Measurements from ENCODE around the gene EYA4.

EYA4 gene

GRCh38 chr6:133468591-133468990, 227.4 kb downstream of the EYA4 start:
- no peak overlapping the region for H3K4me3 ChIP-seq (ENCODE audit: low read length)
- TF ChIP-seq ZNF274 (IDR thresholded peaks at IDR 0.05; ENCODE audit: low read depth, low read length) = no peak

- no peak overlapping the region for H3K4me3 ChIP-seq (ENCODE audit: low read length)
- TF ChIP-seq ZNF274 (IDR thresholded peaks at IDR 0.05; ENCODE audit: low read depth, low read length) = no peak
These were observed 233.4 kb downstream of the EYA4 start for GRCh38 chr6:133474516-133474915.

- TF ChIP-seq ZNF274 (IDR thresholded peaks at IDR 0.05; ENCODE audit: low read depth, low read length) = no peak
- H3K4me3 ChIP-seq (ENCODE audit: low read length) = no peak overlapping the region
These were observed 237.5 kb downstream of the EYA4 start for GRCh38 chr6:133478673-133479072.

GRCh38 chr6:133487174-133487573, 246.0 kb downstream of the EYA4 start:
- H3K4me3 ChIP-seq (ENCODE audit: low read length) = no peak overlapping the region
- TF ChIP-seq ZNF274 (IDR thresholded peaks at IDR 0.05; ENCODE audit: low read depth, low read length) = no peak

GRCh38 chr6:133495205-133495903, 254.2 kb downstream of the EYA4 start:
- no peak overlapping the region for H3K4me3 ChIP-seq (ENCODE audit: low read length)
- TF ChIP-seq ZNF274 (IDR thresholded peaks at IDR 0.05; ENCODE audit: low read depth, low read length) = no peak

- no peak overlapping the region for H3K4me3 ChIP-seq (ENCODE audit: low read length)
- TF ChIP-seq ZNF274 (IDR thresholded peaks at IDR 0.05; ENCODE audit: low read depth, low read length) = no peak
These were observed 258.5 kb downstream of the EYA4 start for GRCh38 chr6:133499662-133500061.

GRCh38 chr6:133501675-133502270, 260.6 kb downstream of the EYA4 start:
- TF ChIP-seq ZNF274 (IDR thresholded peaks at IDR 0.05; ENCODE audit: low read depth, low read length) = no peak
- no peak overlapping the region for H3K4me3 ChIP-seq (ENCODE audit: low read length)

- H3K4me3 ChIP-seq (ENCODE audit: low read length) = no peak overlapping the region
- TF ChIP-seq ZNF274 (IDR thresholded peaks at IDR 0.05; ENCODE audit: low read depth, low read length) = no peak
These were observed 261.5 kb downstream of the EYA4 start for GRCh38 chr6:133502441-133503335.

GRCh38 chr6:133503336-133503729, 262.2 kb downstream of the EYA4 start:
- H3K4me3 ChIP-seq (ENCODE audit: low read length) = no peak overlapping the region
- no peak for TF ChIP-seq ZNF274 (IDR thresholded peaks at IDR 0.05; ENCODE audit: low read depth, low read length)

- no peak for TF ChIP-seq ZNF274 (IDR thresholded peaks at IDR 0.05; ENCODE audit: low read depth, low read length)
- H3K4me3 ChIP-seq (ENCODE audit: low read length) = no peak overlapping the region
These were observed 263.0 kb downstream of the EYA4 start for GRCh38 chr6:133504158-133504557.

- no peak for TF ChIP-seq ZNF274 (IDR thresholded peaks at IDR 0.05; ENCODE audit: low read depth, low read length)
- no peak overlapping the region for H3K4me3 ChIP-seq (ENCODE audit: low read length)
These were observed 263.6 kb downstream of the EYA4 start for GRCh38 chr6:133504761-133505160.

GRCh38 chr6:133505681-133506080, 264.5 kb downstream of the EYA4 start:
- no peak for TF ChIP-seq ZNF274 (IDR thresholded peaks at IDR 0.05; ENCODE audit: low read depth, low read length)
- H3K4me3 ChIP-seq (ENCODE audit: low read length) = no peak overlapping the region

GRCh38 chr6:133512410-133513016, 271.4 kb downstream of the EYA4 start:
- no peak for TF ChIP-seq ZNF274 (IDR thresholded peaks at IDR 0.05; ENCODE audit: low read depth, low read length)

GRCh38 chr6:133523816-133524215, 282.7 kb downstream of the EYA4 start:
- H3K4me3 ChIP-seq (ENCODE audit: low read length) = no peak overlapping the region
- no peak for TF ChIP-seq ZNF274 (IDR thresholded peaks at IDR 0.05; ENCODE audit: low read depth, low read length)

More at GRCh38 chr6:133512410-133513016, 271.4 kb downstream of the EYA4 start:
- H3K4me3 ChIP-seq (ENCODE audit: low read length) = no peak overlapping the region

All from GM08714 (cell line).